ENCODE measurements around the gene EIF5AL1.

- TF ChIP-seq CREB1 (IDR thresholded peaks at IDR 0.05) = no peak
- TF ChIP-seq SP4 (IDR thresholded peaks at IDR 0.05; ENCODE audit: low read length) = no peak
- TF ChIP-seq EZH2 (IDR thresholded peaks at IDR 0.05; ENCODE audit: low read depth, low read length, severe bottlenecking) = no peak
- TF ChIP-seq CTCF (IDR thresholded peaks at IDR 0.05; ENCODE audit: control extremely low read depth in 1 of 3, insufficient read depth in 1 of 3, low read depth in 1 of 3, low read length in 3 of 3) = no peak
- no peak for TF ChIP-seq POLR2A (IDR thresholded peaks at IDR 0.05; ENCODE audit: control extremely low read depth in 1 of 2, low read depth in 2 of 2, low read length in 2 of 2)
- no peak for TF ChIP-seq CEBPB (IDR thresholded peaks at IDR 0.05; ENCODE audit: low read depth, low read length)
- no peak for TF ChIP-seq CHD2 (IDR thresholded peaks at IDR 0.05; ENCODE audit: low read length)
- no peak for TF ChIP-seq HDAC2 (IDR thresholded peaks at IDR 0.05; ENCODE audit: borderline replicate concordance in 1 of 2, low read depth in 2 of 2, low read length in 2 of 2)
These were observed 21.8 kb upstream of the EIF5AL1 start for GRCh38 chr10:79490400-79491142.
